Measurements from ENCODE around the gene KRT15. TPM values are rescaled to one million over a fixed set of nuclear protein-coding genes. Genes with fewer than 3 reads are reported as not detected.
"Not testable (repeated sequence)": the region's sequence is repeated elsewhere in the genome, so short reads cannot be mapped to it uniquely, and the experiment has no call there.

The KRT15 gene
- polyA plus RNA-seq, 1 donor (not counting 4 experiments of a cell fraction or from before 2014, with no cell fraction given): 729 TPM

DNA sequence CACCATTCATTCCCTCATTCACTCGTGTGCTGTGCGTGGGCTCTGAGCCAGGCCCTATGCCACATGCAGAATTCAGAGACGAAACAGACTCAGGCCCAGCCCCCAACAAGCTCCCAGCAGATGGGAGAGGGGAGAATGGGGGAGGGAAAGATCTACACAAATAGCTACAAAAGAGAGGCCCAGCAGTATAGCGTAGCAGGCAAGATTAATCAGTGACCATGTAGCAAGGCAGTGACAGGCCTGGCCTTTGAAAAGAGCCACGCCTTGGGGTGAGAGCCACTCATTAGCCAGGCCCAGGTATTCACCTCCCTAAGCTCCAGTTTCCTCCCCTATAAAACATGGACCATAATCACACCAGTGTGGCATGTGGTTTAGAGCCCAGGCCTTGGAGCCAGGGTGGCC is 25.8 kb upstream of the KRT15 start:
- Histone ChIP-seq H3K79me2 (ENCODE audit: control insufficient read depth, insufficient read depth, low read length) (no peaks in the 10 kb centered on the region), H2AFZ (ENCODE audit: control insufficient read depth, low read length) (no peak overlapping the region), H3K27me3 (ENCODE audit: control insufficient read depth, extremely low read depth, insufficient read depth, low read length) (no peaks in the 10 kb centered on the region), H4K20me1 (ENCODE audit: control insufficient read depth, extremely low read depth, insufficient read depth, low read length) (no peaks in the 10 kb centered on the region), H3K4me2 (ENCODE audit: control insufficient read depth, extremely low read depth, insufficient read depth, low read depth, low read length) (no peak overlapping the region), H3K4me1 (ENCODE audit: control insufficient read depth, extremely low read depth, insufficient read depth, low read length) (peaks cover 39% of the 10 kb centered on the region), H3K9me3 (ENCODE audit: control insufficient read depth, low read depth, low read length) (no peaks in the 10 kb centered on the region), H3K4me3 (ENCODE audit: control insufficient read depth in 2 of 3, extremely low read depth in 1 of 3, insufficient read depth in 2 of 3, low read depth in 1 of 3, low read length in 3 of 3) (no peak overlapping the region), H3K27ac (ENCODE audit: control insufficient read depth, insufficient read depth, low read length) (no peak overlapping the region), H3K36me3 (ENCODE audit: control insufficient read depth in 2 of 2, extremely low read depth in 1 of 2, insufficient read depth in 2 of 2, low read length in 2 of 2) (no peaks in the 10 kb centered on the region), H3K9me1 (ENCODE audit: control insufficient read depth, extremely low read depth, insufficient read depth, low read length) (no peaks in the 10 kb centered on the region), H3K9ac (ENCODE audit: control insufficient read depth, extremely low read depth, insufficient read depth, low read length) (no peak overlapping the region)
- no peak for FAIRE-seq
- no peak for TF ChIP-seq EZH2 (IDR thresholded peaks at IDR 0.05; ENCODE audit: low read length)
- TF ChIP-seq, protein P1, sequence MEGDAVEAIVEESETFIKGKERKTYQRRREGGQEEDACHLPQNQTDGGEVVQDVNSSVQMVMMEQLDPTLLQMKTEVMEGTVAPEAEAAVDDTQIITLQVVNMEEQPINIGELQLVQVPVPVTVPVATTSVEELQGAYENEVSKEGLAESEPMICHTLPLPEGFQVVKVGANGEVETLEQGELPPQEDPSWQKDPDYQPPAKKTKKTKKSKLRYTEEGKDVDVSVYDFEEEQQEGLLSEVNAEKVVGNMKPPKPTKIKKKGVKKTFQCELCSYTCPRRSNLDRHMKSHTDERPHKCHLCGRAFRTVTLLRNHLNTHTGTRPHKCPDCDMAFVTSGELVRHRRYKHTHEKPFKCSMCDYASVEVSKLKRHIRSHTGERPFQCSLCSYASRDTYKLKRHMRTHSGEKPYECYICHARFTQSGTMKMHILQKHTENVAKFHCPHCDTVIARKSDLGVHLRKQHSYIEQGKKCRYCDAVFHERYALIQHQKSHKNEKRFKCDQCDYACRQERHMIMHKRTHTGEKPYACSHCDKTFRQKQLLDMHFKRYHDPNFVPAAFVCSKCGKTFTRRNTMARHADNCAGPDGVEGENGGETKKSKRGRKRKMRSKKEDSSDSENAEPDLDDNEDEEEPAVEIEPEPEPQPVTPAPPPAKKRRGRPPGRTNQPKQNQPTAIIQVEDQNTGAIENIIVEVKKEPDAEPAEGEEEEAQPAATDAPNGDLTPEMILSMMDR (optimal IDR thresholded peaks at IDR 0.05 in 1 of 3, IDR thresholded peaks at IDR 0.05 in 1 of 3, conservative IDR thresholded peaks at IDR 0.05 in 1 of 3; ENCODE audit: extremely low read depth in 1 of 3, insufficient read depth in 2 of 3, low read length in 3 of 3): no peak
- no peak for DNase-seq (ENCODE audit: low read depth, low spot score)
- dilution Hi-C loops (cut with MboI; ENCODE audit: extremely low pct_ligation_motif_present, low sequenced_read_pairs): no loop called here

GRCh38 chr17:41542786-41543185 is 24.1 kb upstream of the KRT15 start:
- H3K4me1 ChIP-seq (ENCODE audit: control insufficient read depth, extremely low read depth, insufficient read depth, low read length): peaks cover 40% of the 10 kb centered on the region
- H3K36me3 ChIP-seq (ENCODE audit: control insufficient read depth in 2 of 2, extremely low read depth in 1 of 2, insufficient read depth in 2 of 2, low read length in 2 of 2); H3K27me3 ChIP-seq (ENCODE audit: control insufficient read depth, extremely low read depth, insufficient read depth, low read length); H3K4me3 ChIP-seq (ENCODE audit: control insufficient read depth in 2 of 3, extremely low read depth in 1 of 3, insufficient read depth in 2 of 3, low read depth in 1 of 3, low read length in 3 of 3); H3K9ac ChIP-seq (ENCODE audit: control insufficient read depth, extremely low read depth, insufficient read depth, low read length); H2AFZ ChIP-seq (ENCODE audit: control insufficient read depth, low read length); H3K9me1 ChIP-seq (ENCODE audit: control insufficient read depth, extremely low read depth, insufficient read depth, low read length); H3K4me2 ChIP-seq (ENCODE audit: control insufficient read depth, extremely low read depth, insufficient read depth, low read depth, low read length); H4K20me1 ChIP-seq (ENCODE audit: control insufficient read depth, extremely low read depth, insufficient read depth, low read length); dilution Hi-C loops (cut with MboI; ENCODE audit: extremely low pct_ligation_motif_present, low sequenced_read_pairs); H3K79me2 ChIP-seq (ENCODE audit: control insufficient read depth, insufficient read depth, low read length); FAIRE-seq; H3K9me3 ChIP-seq (ENCODE audit: control insufficient read depth, low read depth, low read length); DNase-seq (ENCODE audit: low read depth, low spot score); H3K27ac ChIP-seq (ENCODE audit: control insufficient read depth, insufficient read depth, low read length): not testable (repeated sequence)

GRCh38 chr17:41542357-41542756 is 23.7 kb upstream of the KRT15 start:
- no peak overlapping the region for H3K27ac ChIP-seq (ENCODE audit: control insufficient read depth, insufficient read depth, low read length)
- H3K4me3 ChIP-seq (ENCODE audit: control insufficient read depth in 2 of 3, extremely low read depth in 1 of 3, insufficient read depth in 2 of 3, low read depth in 1 of 3, low read length in 3 of 3): no peak overlapping the region
- DNase-seq (ENCODE audit: low read depth, low spot score) (no peak), FAIRE-seq (no peak)
- H3K4me2 ChIP-seq (ENCODE audit: control insufficient read depth, extremely low read depth, insufficient read depth, low read depth, low read length): no peak overlapping the region
- H3K79me2 ChIP-seq (ENCODE audit: control insufficient read depth, insufficient read depth, low read length): no peaks in the 10 kb centered on the region
- no peaks in the 10 kb centered on the region for H3K27me3 ChIP-seq (ENCODE audit: control insufficient read depth, extremely low read depth, insufficient read depth, low read length)
- H3K36me3 ChIP-seq (ENCODE audit: control insufficient read depth in 2 of 2, extremely low read depth in 1 of 2, insufficient read depth in 2 of 2, low read length in 2 of 2): no peaks in the 10 kb centered on the region
- no peak overlapping the region for H2AFZ ChIP-seq (ENCODE audit: control insufficient read depth, low read length)
- H3K9ac ChIP-seq (ENCODE audit: control insufficient read depth, extremely low read depth, insufficient read depth, low read length): no peak overlapping the region
- no peaks in the 10 kb centered on the region for H3K9me3 ChIP-seq (ENCODE audit: control insufficient read depth, low read depth, low read length)
- peaks cover 40% of the 10 kb centered on the region for H3K4me1 ChIP-seq (ENCODE audit: control insufficient read depth, extremely low read depth, insufficient read depth, low read length)
- H3K9me1 ChIP-seq (ENCODE audit: control insufficient read depth, extremely low read depth, insufficient read depth, low read length): no peaks in the 10 kb centered on the region
- H4K20me1 ChIP-seq (ENCODE audit: control insufficient read depth, extremely low read depth, insufficient read depth, low read length): no peaks in the 10 kb centered on the region
- dilution Hi-C loops (cut with MboI; ENCODE audit: extremely low pct_ligation_motif_present, low sequenced_read_pairs): no loop called here
- no peak for TF ChIP-seq EZH2 (IDR thresholded peaks at IDR 0.05; ENCODE audit: low read length)
- TF ChIP-seq, protein P1 (optimal IDR thresholded peaks at IDR 0.05 in 1 of 3, IDR thresholded peaks at IDR 0.05 in 1 of 3, conservative IDR thresholded peaks at IDR 0.05 in 1 of 3; ENCODE audit: extremely low read depth in 1 of 3, insufficient read depth in 2 of 3, low read length in 3 of 3): no peak
